CD4-positive, alpha-beta T cell treated with Interleukin-4 for 1 hour (primary cell): Measurements from ENCODE around the gene DNM3.
"Not testable (repeated sequence)": the region's sequence is repeated elsewhere in the genome, so short reads cannot be mapped to it uniquely, and the experiment has no call there.

ENCODE experiments used
- DNase-seq, 2 donors: peaks; one replicate each; pipeline ENCODE4 v3.0.0-alpha.2; 2020 to 2022

The DNM3 gene

GRCh38 chr1:172406968-172407367, 565.7 kb downstream of the DNM3 start:
- DNase-seq = no peak

- no peak for DNase-seq
Measured at GRCh38 chr1:172408958-172409357, 567.7 kb downstream of the DNM3 start.

- DNase-seq = no peak
Measured at GRCh38 chr1:172410027-172410426, 568.7 kb downstream of the DNM3 start.

- DNase-seq = no peak
Measured at GRCh38 chr1:172411791-172412338, 570.6 kb downstream of the DNM3 start.

GRCh38 chr1:172414331-172414730, 573.0 kb downstream of the DNM3 start:
- no peak for DNase-seq

- no peak for DNase-seq
Measured at GRCh38 chr1:172416496-172417035, 575.3 kb downstream of the DNM3 start.

- DNase-seq = no peak
Measured at GRCh38 chr1:172417557-172417956, 576.3 kb downstream of the DNM3 start.

- no peak for DNase-seq
Measured at GRCh38 chr1:172420385-172420784, 579.1 kb downstream of the DNM3 start, which contains the start of gene C1orf105. C1orf105 (plus strand) TSS chr1:172420685; CDS start chr1:172420886, 201 bp downstream.

GRCh38 chr1:172421974-172422604, 580.8 kb downstream of the DNM3 start:
- DNase-seq = no peak

GRCh38 chr1:172423336-172423735, 582.0 kb downstream of the DNM3 start:
- no peak for DNase-seq

- DNase-seq = no peak
Measured at GRCh38 chr1:172425339-172425738, 584.0 kb downstream of the DNM3 start.

- DNase-seq = peak in 1 of 2 donors; percentile 36
Measured at GRCh38 chr1:172427191-172427590, 585.9 kb downstream of the DNM3 start.

- peak; percentile 53 to 72 for DNase-seq
Measured at GRCh38 chr1:172429331-172430127, 588.2 kb downstream of the DNM3 start.

- no peak for DNase-seq
Measured at GRCh38 chr1:172430128-172430454, 588.8 kb downstream of the DNM3 start.

GRCh38 chr1:172431204-172431603, 589.9 kb downstream of the DNM3 start:
- no peak for DNase-seq

GRCh38 chr1:172431721-172432192, 590.5 kb downstream of the DNM3 start:
- peak in 1 of 2 donors; percentile 22 for DNase-seq

- not testable (repeated sequence) for DNase-seq
Measured at GRCh38 chr1:172437183-172437582, 595.9 kb downstream of the DNM3 start.

- no peak for DNase-seq
Measured at GRCh38 chr1:172442404-172442803, 601.1 kb downstream of the DNM3 start.

GRCh38 chr1:172442843-172443565, 601.7 kb downstream of the DNM3 start:
- DNase-seq = no peak

- DNase-seq = peak; percentile 90 to 91
Measured at GRCh38 chr1:172443666-172444453, 602.6 kb downstream of the DNM3 start, which contains the start of gene PIGC. PIGC (minus strand) TSS chr1:172444069; CDS start chr1:172442622, 1,447 bp downstream.

- DNase-seq = no peak
Measured at GRCh38 chr1:172446547-172446946, 605.2 kb downstream of the DNM3 start.

- DNase-seq = no peak
Measured at GRCh38 chr1:172447641-172448040, 606.3 kb downstream of the DNM3 start.
